Measurements from ENCODE around the gene NEK8.

DNA sequence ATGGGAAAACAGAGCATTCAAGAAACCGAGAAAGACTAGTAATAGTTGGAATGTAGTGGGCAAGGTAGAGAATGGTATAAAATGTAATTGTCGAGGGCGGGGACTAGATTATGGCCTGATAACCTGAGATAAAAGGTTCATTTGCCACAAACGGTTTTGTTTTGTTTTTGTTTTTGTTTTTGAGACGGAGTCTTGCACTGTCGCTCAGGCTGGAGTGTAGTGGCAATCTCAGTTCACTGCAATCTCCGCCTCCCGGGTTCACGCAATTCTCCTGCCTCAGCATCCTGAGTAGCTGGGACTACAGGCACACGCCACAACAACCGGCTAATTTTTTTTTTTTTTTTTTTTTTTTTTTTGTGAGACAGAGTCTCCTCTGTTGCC, 1.4 kb downstream of the NEK8 start:
- TF ChIP-seq, protein P1, sequence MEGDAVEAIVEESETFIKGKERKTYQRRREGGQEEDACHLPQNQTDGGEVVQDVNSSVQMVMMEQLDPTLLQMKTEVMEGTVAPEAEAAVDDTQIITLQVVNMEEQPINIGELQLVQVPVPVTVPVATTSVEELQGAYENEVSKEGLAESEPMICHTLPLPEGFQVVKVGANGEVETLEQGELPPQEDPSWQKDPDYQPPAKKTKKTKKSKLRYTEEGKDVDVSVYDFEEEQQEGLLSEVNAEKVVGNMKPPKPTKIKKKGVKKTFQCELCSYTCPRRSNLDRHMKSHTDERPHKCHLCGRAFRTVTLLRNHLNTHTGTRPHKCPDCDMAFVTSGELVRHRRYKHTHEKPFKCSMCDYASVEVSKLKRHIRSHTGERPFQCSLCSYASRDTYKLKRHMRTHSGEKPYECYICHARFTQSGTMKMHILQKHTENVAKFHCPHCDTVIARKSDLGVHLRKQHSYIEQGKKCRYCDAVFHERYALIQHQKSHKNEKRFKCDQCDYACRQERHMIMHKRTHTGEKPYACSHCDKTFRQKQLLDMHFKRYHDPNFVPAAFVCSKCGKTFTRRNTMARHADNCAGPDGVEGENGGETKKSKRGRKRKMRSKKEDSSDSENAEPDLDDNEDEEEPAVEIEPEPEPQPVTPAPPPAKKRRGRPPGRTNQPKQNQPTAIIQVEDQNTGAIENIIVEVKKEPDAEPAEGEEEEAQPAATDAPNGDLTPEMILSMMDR (IDR thresholded peaks at IDR 0.05) = no peak
- TF ChIP-seq POLR2A (IDR thresholded peaks at IDR 0.05) = no peak
